H9 (cell line): Measurements from ENCODE around the gene PLEKHM1. TPM values are rescaled to one million over a fixed set of nuclear protein-coding genes. Genes with fewer than 3 reads are reported as not detected.
A peak's percentile ranks its signal among the peaks of the same experiment; 100 is the strongest.

Experiments used
- DNase-seq: peaks from one replicate; pipeline ENCODE4 v3.0.0-alpha.2; 2017
- H2AFZ ChIP-seq: one replicate; pipeline ENCODE4 v1.6.1; 2013; ENCODE audit warnings: mild to moderate bottlenecking, low read length, control low read depth, moderate library complexity
- H2AK5ac ChIP-seq: 2 replicates; pipeline ENCODE4 v1.6.1; 2013; ENCODE audit warnings: low read length, control low read depth, mixed read lengths; ENCODE audit not compliant: insufficient read length
- H2BK120ac ChIP-seq: one replicate; pipeline ENCODE4 v1.6.1; 2013; ENCODE audit warnings: low read depth, mild to moderate bottlenecking, low read length, control low read depth, inconsistent platforms; ENCODE audit not compliant: poor library complexity, severe bottlenecking
- H2BK12ac ChIP-seq: 2 replicates; pipeline ENCODE4 v1.6.1; 2013; ENCODE audit warnings: low read length, control low read depth, mixed read lengths, low read depth; ENCODE audit not compliant: insufficient read length
- H2BK15ac ChIP-seq: 2 replicates; pipeline ENCODE4 v1.6.1; 2013; ENCODE audit warnings: low read depth, low read length, control low read depth
- H2BK20ac ChIP-seq: one replicate; pipeline ENCODE4 v1.6.1; 2013; ENCODE audit warnings: low read depth, mild to moderate bottlenecking, low read length, control low read depth, inconsistent platforms; ENCODE audit not compliant: poor library complexity, severe bottlenecking
- H2BK5ac ChIP-seq: 2 replicates; pipeline ENCODE4 v1.6.1; 2013; ENCODE audit warnings: low read length, control low read depth, mixed read lengths; ENCODE audit not compliant: insufficient read length
- H3K14ac ChIP-seq: 2 replicates; pipeline ENCODE4 v1.6.1; 2013; ENCODE audit warnings: low read length, control low read depth; ENCODE audit not compliant: insufficient read depth
- H3K18ac ChIP-seq: 2 replicates; pipeline ENCODE4 v1.6.1; 2013; ENCODE audit warnings: low read depth, mild to moderate bottlenecking, mixed read lengths, low read length, control low read depth; ENCODE audit not compliant: insufficient read length
- H3K23ac ChIP-seq: 2 replicates; pipeline ENCODE4 v1.6.1; 2013; ENCODE audit warnings: low read length, control low read depth, mixed read lengths, low read depth; ENCODE audit not compliant: insufficient read length
- H3K23me2 ChIP-seq: 2 replicates; pipeline ENCODE4 v1.6.1; 2013; ENCODE audit warnings: low read depth, mild to moderate bottlenecking, mixed read lengths, low read length, control low read depth; ENCODE audit not compliant: insufficient read length, poor library complexity, severe bottlenecking
- H3K27ac ChIP-seq: 2 replicates; pipeline ENCODE4 v1.5.1; 2013; ENCODE audit warnings: low read length, control low read depth, mixed read lengths, low read depth; ENCODE audit not compliant: insufficient read length
- H3K27me3 ChIP-seq: 2 replicates; pipeline ENCODE4 v1.6.1; 2013; ENCODE audit warnings: low read length, control low read depth, inconsistent platforms; ENCODE audit not compliant: insufficient read depth
- H3K4ac ChIP-seq: 2 replicates; pipeline ENCODE4 v1.6.1; 2013; ENCODE audit warnings: low read depth, mild to moderate bottlenecking, control low read depth, inconsistent platforms, low read length, moderate library complexity
- H3K4me1 ChIP-seq: 2 replicates; pipeline ENCODE4 v1.6.1; 2013; ENCODE audit warnings: low read length, control low read depth, inconsistent platforms; ENCODE audit not compliant: insufficient read depth
- H3K4me2 ChIP-seq: 2 replicates; pipeline ENCODE4 v1.6.1; 2013; ENCODE audit warnings: low read length, control low read depth, mixed read lengths; ENCODE audit not compliant: insufficient read length, insufficient read depth
- H3K56ac ChIP-seq: 2 replicates; pipeline ENCODE4 v1.6.1; 2013; ENCODE audit warnings: low read depth, mild to moderate bottlenecking, mixed read lengths, low read length, control low read depth; ENCODE audit not compliant: insufficient read length
- H3K79me1 ChIP-seq: 2 replicates; pipeline ENCODE4 v1.6.1; 2013; ENCODE audit warnings: low read depth, mild to moderate bottlenecking, moderate library complexity, low read length, control low read depth, inconsistent platforms; ENCODE audit not compliant: insufficient read depth, poor library complexity, severe bottlenecking
- H3K79me2 ChIP-seq: 2 replicates; pipeline ENCODE4 v1.6.1; 2013; ENCODE audit warnings: low read length, control low read depth, inconsistent platforms; ENCODE audit not compliant: insufficient read depth
- H3K9ac ChIP-seq: 2 replicates; pipeline ENCODE4 v1.6.1; 2013; ENCODE audit warnings: low read length, control low read depth, mixed read lengths; ENCODE audit not compliant: insufficient read length; ENCODE audit errors: extremely low read depth
- H3K9me3 ChIP-seq: one replicate; pipeline ENCODE4 v1.6.1; 2013; ENCODE audit warnings: low read depth, low read length, inconsistent platforms; ENCODE audit not compliant: control insufficient read depth
- H3T11ph ChIP-seq: one replicate; pipeline ENCODE4 v1.6.1; 2013; ENCODE audit warnings: mild to moderate bottlenecking, low read length, control low read depth, inconsistent platforms
- H4K20me1 ChIP-seq: one replicate; pipeline ENCODE4 v1.6.1; 2013; ENCODE audit not compliant: control insufficient read depth, insufficient read length, insufficient read depth
- H4K5ac ChIP-seq: 2 replicates; pipeline ENCODE4 v1.6.1; 2013; ENCODE audit warnings: low read depth, mild to moderate bottlenecking, mixed read lengths, low read length, control low read depth; ENCODE audit not compliant: insufficient read length
- H4K8ac ChIP-seq: replicated peaks from 2 replicates; pipeline ENCODE4 v1.6.1; 2013; ENCODE audit warnings: low read length, control low read depth, mixed read lengths, low read depth; ENCODE audit not compliant: insufficient read length
- H4K91ac ChIP-seq: 2 replicates; pipeline ENCODE4 v1.6.1; 2013; ENCODE audit warnings: low read depth, mild to moderate bottlenecking, moderate library complexity, mixed read lengths, low read length, control low read depth; ENCODE audit not compliant: insufficient read length
- H3K27ac Mint-ChIP-seq, 3 experiments: 2 replicates in 2 of 3; 3 replicates in 1 of 3; pipeline ENCODE4 v1.8.0; 2020 to 2021; ENCODE audit warnings: mixed read lengths in 3 of 3, mild to moderate bottlenecking in 1 of 3, moderate library complexity in 1 of 3
- H3K27me3 Mint-ChIP-seq: 2 replicates; pipeline ENCODE4 v1.8.0; 2021; ENCODE audit warnings: low read depth, mild to moderate bottlenecking, moderate library complexity, mixed read lengths
- H3K36me3 Mint-ChIP-seq, 3 experiments: 2 replicates in 2 of 3; 3 replicates in 1 of 3; pipeline ENCODE4 v1.8.0; 2020 to 2021; ENCODE audit warnings: low read depth in 3 of 3, mixed read lengths in 3 of 3; ENCODE audit not compliant: insufficient read depth in 1 of 3
- H3K4me1 Mint-ChIP-seq, 2 experiments: 2 replicates each; pipeline ENCODE4 v1.8.0; 2020; ENCODE audit warnings: mixed read lengths in 2 of 2
- H3K4me3 Mint-ChIP-seq, 2 experiments: 2 replicates in 1 of 2; 3 replicates in 1 of 2; pipeline ENCODE4 v1.8.0; 2020 to 2021; ENCODE audit warnings: mild to moderate bottlenecking in 2 of 2, mixed read lengths in 2 of 2, moderate library complexity in 1 of 2
- H3K9me3 Mint-ChIP-seq, 2 experiments: 2 replicates in 1 of 2; 3 replicates in 1 of 2; pipeline ENCODE4 v1.8.0; 2020; ENCODE audit warnings: mild to moderate bottlenecking in 2 of 2, mixed read lengths in 2 of 2, moderate library complexity in 1 of 2
- CTCF ChIP-seq: fragments of 200-600 bp; sonication (generic); conservative IDR thresholded peaks from 3 replicates; pipeline ENCODE4 v1.8.0; 2021; ENCODE audit warnings: antibody characterized with exemption, mild to moderate bottlenecking
- WGBS: extraction: QIAGEN DNeasy Blood & Tissue Kit; methylation state at CpG from one replicate; pipeline ENCODE4 v1.1.7; 2013; ENCODE audit warnings: missing lambda C conversion rate, low lambda C conversion rate, mixed read lengths; ENCODE audit not compliant: insufficient read length; ENCODE audit errors: extremely low coverage; 5-methylcytosine and 5-hydroxymethylcytosine counted together
- total RNA-seq: library from RNA; stranded (reverse); gene quantifications from 2 replicates; pipeline ENCODE4 v1.2.1, GENCODE V29; 2021

PLEKHM1 gene
- total RNA-seq, 1 experiment from 2014 or later, result 20.7 TPM

- Mint-ChIP-seq H3K27ac (peak overlapping the region; percentile 23 to 95 (median 61); a peak in 4 of 7 replicates), H3K36me3 (0 out of 7 replicates have a peak, but pooled peaks cover 0 to 3% (median 0%) of the 10 kb centered on the region in 3 experiments), H3K4me3 (no peak overlapping the region), H3K27me3 (peaks cover 3% of the 10 kb centered on the region; the same call in 1 of the 2 replicates), H3K4me1 (peaks cover 36 to 43% of the 10 kb centered on the region in 2 experiments), H3K9me3 (no peaks in the 10 kb centered on the region)
- Histone ChIP-seq H3K4me2 (no peak overlapping the region), H3K9me3 (no peaks in the 10 kb centered on the region), H4K91ac (no peak overlapping the region), H3K56ac (no peak overlapping the region), H3K27ac (no peak overlapping the region), H2BK15ac (no peak overlapping the region), H2BK12ac (no peak overlapping the region), H3K23me2 (no peaks in the 10 kb centered on the region), H4K5ac (no peak overlapping the region), H4K8ac (no peak overlapping the region), H2BK5ac (no peak overlapping the region), H3K14ac (no peak overlapping the region; the same call in 1 of the 2 replicates), H3K27me3 (no peaks in the 10 kb centered on the region), H3K79me1 (no peaks in the 10 kb centered on the region), H4K20me1 (no peaks in the 10 kb centered on the region), H3T11ph (no peak overlapping the region), H3K23ac (no peak overlapping the region), H3K18ac (no peak overlapping the region), H3K9ac (no peak overlapping the region), H3K79me2 (no peaks in the 10 kb centered on the region), H2AK5ac (no peak overlapping the region), H3K4me1 (no peaks in the 10 kb centered on the region), H2AFZ (no peak overlapping the region), H2BK20ac (no peak overlapping the region), H2BK120ac (no peak overlapping the region), H3K4ac (no peak overlapping the region)
- TF ChIP-seq CTCF, result no peak
- WGBS, result no CpG with 5 or more reads among the region's 5 CpGs
- DNase-seq, result no peak
Observed at GRCh38 chr17:45411348-45412105, 79.0 kb downstream of the PLEKHM1 start.
